Skeletal muscle tissue (tissue), 4 donors: ENCODE measurements around the gene FAM181B. TPM values are rescaled to one million over a fixed set of nuclear protein-coding genes. Genes with fewer than 3 reads are reported as not detected.

Source experiments
- H3K27ac ChIP-seq: one replicate; pipeline ENCODE4 v1.7.0; 2013; ENCODE audit warnings: mild to moderate bottlenecking, low read depth, low read length, inconsistent platforms
- H3K27me3 ChIP-seq, 3 donors: one replicate each; pipeline ENCODE4 v1.7.0; 2013; ENCODE audit warnings: low read length in 3 of 3; ENCODE audit not compliant: control insufficient read depth in 3 of 3, insufficient read depth in 3 of 3
- H3K36me3 ChIP-seq, 3 donors: one replicate each; pipeline ENCODE4 v1.7.0; 2013; ENCODE audit warnings: low read length in 3 of 3; ENCODE audit not compliant: control insufficient read depth in 3 of 3, insufficient read depth in 3 of 3
- H3K4me1 ChIP-seq, 3 donors: one replicate each; pipeline ENCODE4 v1.7.0; 2013; ENCODE audit warnings: low read length in 3 of 3, mild to moderate bottlenecking in 3 of 3; ENCODE audit not compliant: control insufficient read depth in 3 of 3, insufficient read depth in 3 of 3
- H3K4me3 ChIP-seq, 3 donors: one replicate each; pipeline ENCODE4 v1.7.0; 2013; ENCODE audit warnings: low read length in 3 of 3
- H3K9ac ChIP-seq, 3 donors: one replicate each; pipeline ENCODE4 v1.7.0; 2013; ENCODE audit warnings: low read length in 3 of 3, mild to moderate bottlenecking in 3 of 3, moderate library complexity in 2 of 3, low read depth in 1 of 3
- H3K9me3 ChIP-seq, 3 donors: one replicate each; pipeline ENCODE4 v1.7.0; 2013; ENCODE audit warnings: low read length in 3 of 3; ENCODE audit not compliant: control insufficient read depth in 3 of 3
- total RNA-seq: library from RNA; depleted of rRNA; stranded (reverse); fragments of >200 nt; gene quantifications from one replicate; pipeline ENCODE4 v1.2.3, GENCODE V29; 2014
- donor health status: Osteomylitis.

FAM181B gene
- total RNA-seq, 1 donor from 2014 or later: under 0.01 TPM

- H3K27me3 ChIP-seq: no peaks in the 10 kb centered on the region
Observed at GRCh38 chr11:82763167-82763566, 29.5 kb upstream of the FAM181B start.

GRCh38 chr11:82759649-82760048 lies 26.0 kb upstream of the FAM181B start:
- Histone ChIP-seq H3K9ac (no peak overlapping the region), H3K4me1 (no peaks in the 10 kb centered on the region), H3K4me3 (no peak overlapping the region), H3K36me3 (no peaks in the 10 kb centered on the region), H3K9me3 (no peaks in the 10 kb centered on the region), H3K27me3 (no peaks in the 10 kb centered on the region), H3K27ac (no peak overlapping the region)

More at GRCh38 chr11:82763167-82763566, 29.5 kb upstream of the FAM181B start:
- H3K9ac ChIP-seq: no peak overlapping the region
- H3K27ac ChIP-seq: no peak overlapping the region
- H3K36me3 ChIP-seq: no peaks in the 10 kb centered on the region
- no peaks in the 10 kb centered on the region for H3K9me3 ChIP-seq
- H3K4me1 ChIP-seq: no peaks in the 10 kb centered on the region
- H3K4me3 ChIP-seq: no peak overlapping the region

DNA sequence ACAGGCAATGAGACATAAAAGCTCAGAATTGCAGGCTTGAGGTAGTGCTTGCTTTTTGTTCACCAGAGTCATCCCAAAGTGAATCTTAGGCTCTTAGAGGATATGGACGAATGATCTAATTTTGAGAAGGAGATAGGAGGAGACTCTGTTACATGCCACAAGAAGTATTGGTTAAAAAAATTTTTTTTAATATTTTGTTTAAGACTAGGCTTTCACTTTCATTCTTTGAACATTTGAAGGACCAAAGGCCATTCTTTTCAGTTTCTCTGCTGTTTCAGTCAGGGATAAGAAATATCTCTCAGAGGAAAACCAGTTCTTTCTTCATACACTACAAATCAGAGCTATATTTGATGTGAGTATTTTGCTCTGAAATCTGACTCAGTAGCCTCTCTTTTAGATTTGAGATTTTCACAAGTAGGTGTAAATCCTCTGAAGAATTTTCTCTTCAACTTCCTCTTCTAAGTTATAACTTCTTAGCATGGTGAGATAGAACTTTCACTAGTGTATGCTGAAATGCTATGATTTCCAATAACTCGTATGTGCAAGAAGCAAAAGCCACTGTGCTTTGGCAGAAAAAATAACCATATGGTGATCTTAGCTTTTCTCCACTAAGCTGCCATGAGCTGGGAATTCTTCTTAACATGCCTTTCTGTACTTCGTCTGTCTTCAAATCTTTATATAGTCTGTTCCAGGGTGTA lies 24.1 kb upstream of the FAM181B start:
- H3K36me3 ChIP-seq: no peaks in the 10 kb centered on the region
- H3K27ac ChIP-seq: no peak overlapping the region
- no peak overlapping the region for H3K4me3 ChIP-seq
- no peaks in the 10 kb centered on the region for H3K4me1 ChIP-seq
- no peaks in the 10 kb centered on the region for H3K27me3 ChIP-seq
- no peak overlapping the region for H3K9ac ChIP-seq
- H3K9me3 ChIP-seq: no peaks in the 10 kb centered on the region

DNA sequence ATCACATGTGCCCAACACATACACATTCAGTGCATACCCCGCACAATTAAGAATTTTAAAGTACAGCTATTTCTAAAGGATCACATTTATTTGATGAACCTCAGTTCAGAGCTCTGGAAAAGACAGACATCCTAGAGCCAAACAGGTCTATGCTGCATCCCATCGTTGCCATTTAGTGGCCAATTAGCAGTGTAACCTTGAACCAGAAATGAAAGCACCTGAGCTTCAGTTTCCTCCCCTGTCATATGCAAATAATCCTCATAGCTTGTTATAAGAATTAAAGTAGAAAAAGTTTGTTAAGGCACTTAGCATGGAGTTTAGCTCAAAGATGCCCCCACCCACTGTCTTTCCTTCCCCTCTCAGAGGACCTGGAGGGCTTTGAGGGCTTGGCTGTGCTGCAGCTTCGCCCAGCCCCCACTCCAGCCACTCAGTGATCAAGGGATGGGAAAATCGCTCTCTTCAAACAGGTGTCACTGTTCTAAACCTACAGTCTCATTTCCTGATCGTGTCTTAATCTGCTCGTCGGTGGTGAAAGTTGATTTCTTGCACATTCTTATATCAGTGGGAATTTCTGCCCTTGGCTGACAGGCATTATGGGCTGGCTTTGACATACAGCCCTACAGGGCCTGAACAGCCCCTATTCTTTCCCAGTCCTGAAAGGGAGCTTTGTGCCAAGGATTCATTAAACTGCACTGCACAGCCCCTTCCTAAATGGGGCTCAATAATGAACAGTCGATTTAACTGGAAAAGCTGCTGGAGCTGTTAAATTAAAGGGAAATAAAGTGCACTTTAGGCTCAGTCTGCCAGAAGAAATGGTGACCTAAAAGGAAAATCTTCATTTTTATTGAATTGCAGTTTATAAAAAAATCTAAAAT lies 23.3 kb upstream of the FAM181B start:
- Histone ChIP-seq H3K9ac (no peak overlapping the region), H3K27ac (no peak overlapping the region), H3K27me3 (no peaks in the 10 kb centered on the region), H3K4me1 (no peaks in the 10 kb centered on the region), H3K4me3 (no peak overlapping the region), H3K36me3 (no peaks in the 10 kb centered on the region), H3K9me3 (no peaks in the 10 kb centered on the region)

- no peak overlapping the region for H3K4me3 ChIP-seq
- no peak overlapping the region for H3K9ac ChIP-seq
- H3K27me3 ChIP-seq: no peaks in the 10 kb centered on the region
- H3K27ac ChIP-seq: no peak overlapping the region
- no peaks in the 10 kb centered on the region for H3K9me3 ChIP-seq
- no peaks in the 10 kb centered on the region for H3K36me3 ChIP-seq
- H3K4me1 ChIP-seq: no peaks in the 10 kb centered on the region
Observed at GRCh38 chr11:82754410-82754809, 20.7 kb upstream of the FAM181B start.

- no peak overlapping the region for H3K4me3 ChIP-seq
- H3K4me1 ChIP-seq: no peaks in the 10 kb centered on the region
- H3K9ac ChIP-seq: no peak overlapping the region
- no peak overlapping the region for H3K27ac ChIP-seq
- no peaks in the 10 kb centered on the region for H3K36me3 ChIP-seq
- no peaks in the 10 kb centered on the region for H3K27me3 ChIP-seq
- no peaks in the 10 kb centered on the region for H3K9me3 ChIP-seq
Observed at GRCh38 chr11:82753921-82754320, 20.3 kb upstream of the FAM181B start.

DNA sequence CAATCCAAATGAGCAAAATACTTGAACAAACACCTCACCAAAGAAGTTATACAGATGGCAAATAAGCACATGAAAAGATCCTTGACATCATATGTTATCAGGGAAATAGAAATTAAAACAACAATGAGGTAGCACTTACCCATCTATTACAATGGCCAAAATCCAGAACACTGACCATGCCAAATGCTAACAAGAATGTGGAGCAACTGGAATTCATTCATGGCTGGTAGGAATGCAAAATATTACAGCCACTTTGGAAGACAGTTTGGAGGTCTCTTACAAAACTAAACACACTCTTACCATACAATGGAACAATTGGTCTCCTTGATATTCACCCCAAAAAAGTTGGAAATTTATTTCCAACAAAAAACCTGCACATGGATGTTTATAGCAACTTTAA lies 19.1 kb upstream of the FAM181B start:
- Histone ChIP-seq H3K4me3 (no peak overlapping the region), H3K4me1 (no peaks in the 10 kb centered on the region), H3K9me3 (no peaks in the 10 kb centered on the region), H3K27ac (no peak overlapping the region), H3K9ac (no peak overlapping the region), H3K36me3 (no peaks in the 10 kb centered on the region), H3K27me3 (no peaks in the 10 kb centered on the region)

- no peaks in the 10 kb centered on the region for H3K27me3 ChIP-seq
- no peak overlapping the region for H3K4me3 ChIP-seq
- no peaks in the 10 kb centered on the region for H3K9me3 ChIP-seq
Observed at GRCh38 chr11:82750643-82751139, 17.0 kb upstream of the FAM181B start.

GRCh38 chr11:82747471-82747870 lies 13.8 kb upstream of the FAM181B start:
- Histone ChIP-seq H3K9ac (no peak overlapping the region), H3K4me1 (no peaks in the 10 kb centered on the region)

More at GRCh38 chr11:82750643-82751139, 17.0 kb upstream of the FAM181B start:
- Histone ChIP-seq H3K36me3 (no peaks in the 10 kb centered on the region), H3K9ac (no peak overlapping the region), H3K27ac (no peak overlapping the region), H3K4me1 (no peaks in the 10 kb centered on the region)

DNA sequence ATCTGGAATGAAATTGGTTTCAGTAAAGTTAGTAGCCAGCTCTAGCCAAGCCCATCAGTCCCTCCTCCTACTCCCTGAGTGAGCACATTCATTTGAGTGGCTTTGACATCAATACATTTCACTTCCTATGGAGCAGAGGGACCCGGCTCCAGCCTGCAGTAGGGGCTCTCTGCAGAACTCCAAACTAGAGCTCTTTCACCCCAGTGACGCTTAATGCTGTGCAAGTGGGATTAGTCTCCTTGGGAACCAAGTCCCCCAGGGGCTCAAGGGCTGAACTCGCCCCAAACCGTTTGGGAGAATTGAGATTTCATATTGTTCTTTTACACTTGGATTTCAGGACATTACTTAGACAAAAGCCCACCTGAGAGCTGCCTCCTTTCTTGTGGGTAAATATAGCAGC lies 4.4 kb upstream of the FAM181B start:
- no peaks in the 10 kb centered on the region for H3K36me3 ChIP-seq
- no peak overlapping the region for H3K27ac ChIP-seq
- no peak overlapping the region for H3K9ac ChIP-seq
- H3K27me3 ChIP-seq: peaks cover 15 to 17% (median 16%) of the 10 kb centered on the region in 3 donors
- no peak overlapping the region for H3K4me3 ChIP-seq
- no peaks in the 10 kb centered on the region for H3K4me1 ChIP-seq
- no peaks in the 10 kb centered on the region for H3K9me3 ChIP-seq

More at GRCh38 chr11:82747471-82747870, 13.8 kb upstream of the FAM181B start:
- no peaks in the 10 kb centered on the region for H3K36me3 ChIP-seq
- H3K4me3 ChIP-seq: no peak overlapping the region
- H3K27ac ChIP-seq: no peak overlapping the region
- H3K27me3 ChIP-seq: no peaks in the 10 kb centered on the region
- no peaks in the 10 kb centered on the region for H3K9me3 ChIP-seq
